GM10248 (cell line): ENCODE results near the gene PFDN6.

Experiments used
- CTCF ChIA-PET: fragments of 300-600 bp; sonication (Branson Sonifier 250); formaldehyde crosslinking; extraction: SDS; loops from one replicate; lab custom pipeline; 2021; ENCODE audit warnings: antibody characterized with exemption; lab: Yijun Ruan, JAX
- POLR2A ChIA-PET: fragments of 350-650 bp; sonication (Branson Sonifier 250); formaldehyde crosslinking; extraction: SDS; loops from one replicate; lab custom pipeline; 2020; ENCODE audit warnings: antibody characterized with exemption; lab: Yijun Ruan, JAX
- DNase-seq: peaks from one replicate; pipeline ENCODE4 v3.0.0; 2012; ENCODE audit errors: extremely low spot score
- TF ChIP-seq, protein P1 (sequence below): IDR thresholded peaks from 2 replicates; pipeline ENCODE4 v1.5.1; 2012; ENCODE audit warnings: mild to moderate bottlenecking, low read depth; ENCODE audit errors: extremely low read depth, missing control alignments, control extremely low read depth

Gene PFDN6

GRCh38 chr6:33248932-33249731 is 40.3 kb upstream of the PFDN6 start:
- POLR2A ChIA-PET = interaction anchor here (0.5 to 2.1 kb wide), 6 partner anchors 14 to 810 kb away, joined by 4 to 12 read pairs (median 6); partner anchors contain the start of genes RPS18 and VPS52
- DNase-seq = peak; percentile 95
- CTCF ChIA-PET = interaction anchor here (0.7 to 7.7 kb wide), 54 partner anchors 8 to 411 kb away, joined by 3 to 82 read pairs (median 5); partner anchors contain the start of genes B3GALT4, CUTA, HSD17B8 and PFDN6
- TF ChIP-seq, protein P1, sequence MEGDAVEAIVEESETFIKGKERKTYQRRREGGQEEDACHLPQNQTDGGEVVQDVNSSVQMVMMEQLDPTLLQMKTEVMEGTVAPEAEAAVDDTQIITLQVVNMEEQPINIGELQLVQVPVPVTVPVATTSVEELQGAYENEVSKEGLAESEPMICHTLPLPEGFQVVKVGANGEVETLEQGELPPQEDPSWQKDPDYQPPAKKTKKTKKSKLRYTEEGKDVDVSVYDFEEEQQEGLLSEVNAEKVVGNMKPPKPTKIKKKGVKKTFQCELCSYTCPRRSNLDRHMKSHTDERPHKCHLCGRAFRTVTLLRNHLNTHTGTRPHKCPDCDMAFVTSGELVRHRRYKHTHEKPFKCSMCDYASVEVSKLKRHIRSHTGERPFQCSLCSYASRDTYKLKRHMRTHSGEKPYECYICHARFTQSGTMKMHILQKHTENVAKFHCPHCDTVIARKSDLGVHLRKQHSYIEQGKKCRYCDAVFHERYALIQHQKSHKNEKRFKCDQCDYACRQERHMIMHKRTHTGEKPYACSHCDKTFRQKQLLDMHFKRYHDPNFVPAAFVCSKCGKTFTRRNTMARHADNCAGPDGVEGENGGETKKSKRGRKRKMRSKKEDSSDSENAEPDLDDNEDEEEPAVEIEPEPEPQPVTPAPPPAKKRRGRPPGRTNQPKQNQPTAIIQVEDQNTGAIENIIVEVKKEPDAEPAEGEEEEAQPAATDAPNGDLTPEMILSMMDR = no peak

GRCh38 chr6:33249732-33250630 is 39.4 kb upstream of the PFDN6 start:
- TF ChIP-seq, protein P1 = no peak
- ChIA-PET CTCF (interaction anchor here (0.6 to 7.7 kb wide), 28 partner anchors 7 to 412 kb away, joined by 3 to 82 read pairs (median 10); partner anchors contain the start of genes HSD17B8, PFDN6, RPS18 and TAP2), POLR2A (interaction anchor here (0.5 to 2.1 kb wide), 3 partner anchors 22 to 386 kb away, joined by 5 to 10 read pairs (median 6); partner anchors contain the start of genes RPS18 and VPS52)
- no peak for DNase-seq

- ChIA-PET POLR2A (no interaction called here), CTCF (interaction anchor here (0.9 to 7.7 kb wide), 8 partner anchors 8 to 124 kb away, joined by 3 to 82 read pairs (median 8); partner anchors contain the start of genes RPS18 and VPS52)
- TF ChIP-seq, protein P1 = no peak
- DNase-seq = no peak
Observed at GRCh38 chr6:33250731-33251130, 38.7 kb upstream of the PFDN6 start.

DNA sequence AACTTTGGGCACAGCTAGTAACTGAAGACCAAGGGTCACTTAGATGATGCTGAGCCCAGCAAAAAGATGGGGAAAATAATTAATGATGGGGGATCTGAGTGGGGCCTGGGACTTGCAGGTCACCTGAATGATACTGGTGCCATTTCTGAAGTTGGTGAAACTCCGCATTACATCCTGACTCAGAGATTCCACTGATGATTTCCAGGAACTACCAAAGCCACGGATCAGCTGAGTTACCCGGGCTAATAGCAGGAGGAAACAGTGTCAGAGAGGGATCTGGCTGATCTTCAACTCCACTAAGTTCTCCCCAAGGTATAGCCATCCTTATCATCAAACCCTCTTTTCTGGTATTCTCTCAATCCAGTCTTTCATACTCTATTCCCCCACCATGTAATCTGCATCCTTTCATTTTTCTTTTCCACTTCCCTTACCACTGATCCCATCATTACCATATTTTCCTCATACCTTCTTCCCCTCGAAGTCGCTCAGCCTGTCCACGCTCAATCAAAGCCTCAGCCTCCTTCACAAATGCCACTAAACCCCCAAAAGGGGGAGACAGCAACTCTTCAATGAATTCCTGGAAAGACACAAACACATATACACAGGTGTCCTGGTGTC is 37.9 kb upstream of the PFDN6 start:
- ChIA-PET CTCF (interaction anchor here (1.4 to 7.7 kb wide), 3 partner anchors 9 to 16 kb away, joined by 4 to 82 read pairs (median 81); partner anchors contain the start of genes RPS18 and VPS52), POLR2A (interaction anchor here (0.6 kb wide), 1 partner anchor 9 kb away, joined by 6 read pairs; no protein-coding TSS in a partner anchor)
- TF ChIP-seq, protein P1 = no peak
- no peak for DNase-seq

GRCh38 chr6:33252759-33253158 is 36.6 kb upstream of the PFDN6 start:
- ChIA-PET CTCF (no interaction called here), POLR2A (no interaction called here)
- TF ChIP-seq, protein P1 = no peak
- no peak for DNase-seq
